WTC11 (cell line): ENCODE data around the gene NRIP2.

Experiments
- NR1H2 ChIP-seq: sonication (generic); formaldehyde crosslinking; IDR thresholded peaks from 2 replicates; pipeline ENCODE4 v1.9.0; 2021; ENCODE audit warnings: mild to moderate bottlenecking, moderate library complexity, missing genetic modification reagents
- TF ChIP-seq, protein P1 (sequence below): fragments of 200-600 bp; IDR thresholded peaks from 2 replicates; pipeline ENCODE4 v1.8.0; 2022; ENCODE audit warnings: antibody characterized with exemption

DNA sequence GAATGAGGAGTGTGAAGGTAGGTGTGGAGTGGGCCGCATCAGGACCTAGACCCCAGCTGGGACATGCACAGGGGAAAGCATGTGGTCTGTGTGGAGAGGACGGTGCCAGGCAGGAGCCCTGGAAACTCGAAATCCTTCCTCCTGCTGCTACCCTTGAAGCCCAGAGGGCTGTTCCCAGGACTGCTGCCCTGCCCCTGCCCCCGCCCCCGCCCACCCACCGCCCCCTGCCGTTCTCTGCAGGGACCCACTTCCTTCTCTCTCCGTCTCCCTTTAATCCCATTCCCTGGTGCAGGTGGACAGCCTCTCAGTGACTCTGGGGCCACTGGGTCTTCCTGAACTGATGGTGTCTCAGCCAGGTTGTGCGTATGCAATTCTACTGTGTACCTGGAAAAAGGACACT is 14.4 kb downstream of the NRIP2 start:
- TF ChIP-seq, protein P1, sequence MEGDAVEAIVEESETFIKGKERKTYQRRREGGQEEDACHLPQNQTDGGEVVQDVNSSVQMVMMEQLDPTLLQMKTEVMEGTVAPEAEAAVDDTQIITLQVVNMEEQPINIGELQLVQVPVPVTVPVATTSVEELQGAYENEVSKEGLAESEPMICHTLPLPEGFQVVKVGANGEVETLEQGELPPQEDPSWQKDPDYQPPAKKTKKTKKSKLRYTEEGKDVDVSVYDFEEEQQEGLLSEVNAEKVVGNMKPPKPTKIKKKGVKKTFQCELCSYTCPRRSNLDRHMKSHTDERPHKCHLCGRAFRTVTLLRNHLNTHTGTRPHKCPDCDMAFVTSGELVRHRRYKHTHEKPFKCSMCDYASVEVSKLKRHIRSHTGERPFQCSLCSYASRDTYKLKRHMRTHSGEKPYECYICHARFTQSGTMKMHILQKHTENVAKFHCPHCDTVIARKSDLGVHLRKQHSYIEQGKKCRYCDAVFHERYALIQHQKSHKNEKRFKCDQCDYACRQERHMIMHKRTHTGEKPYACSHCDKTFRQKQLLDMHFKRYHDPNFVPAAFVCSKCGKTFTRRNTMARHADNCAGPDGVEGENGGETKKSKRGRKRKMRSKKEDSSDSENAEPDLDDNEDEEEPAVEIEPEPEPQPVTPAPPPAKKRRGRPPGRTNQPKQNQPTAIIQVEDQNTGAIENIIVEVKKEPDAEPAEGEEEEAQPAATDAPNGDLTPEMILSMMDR, result no peak
- TF ChIP-seq NR1H2 (CRISPR knock-in tag), result no peak
